Progenitor cell of endocrine pancreas (in vitro differentiated cells): ENCODE data around the gene NTMT1. TPM values are rescaled to one million over a fixed set of nuclear protein-coding genes. Genes with fewer than 3 reads are reported as not detected.

Experiments used
- DNase-seq: peaks from one replicate; pipeline ENCODE4 v3.0.0; 2021; ENCODE audit warnings: low spot score; ENCODE audit not compliant: unreplicated experiment
- H3K27ac Mint-ChIP-seq: 2 replicates; pipeline ENCODE4 v1.8.0; 2021; ENCODE audit warnings: mild to moderate bottlenecking, moderate library complexity, mixed read lengths
- H3K27me3 Mint-ChIP-seq: 2 replicates; pipeline ENCODE4 v1.8.0; 2021; ENCODE audit warnings: mixed read lengths
- H3K36me3 Mint-ChIP-seq: 2 replicates; pipeline ENCODE4 v1.8.0; 2022; ENCODE audit warnings: mixed read lengths; ENCODE audit not compliant: insufficient read depth
- H3K4me1 Mint-ChIP-seq: 2 replicates; pipeline ENCODE4 v1.8.0; 2021; ENCODE audit warnings: low read depth, mixed read lengths
- H3K4me3 Mint-ChIP-seq: 2 replicates; pipeline ENCODE4 v1.8.0; 2021; ENCODE audit warnings: low read depth, mild to moderate bottlenecking, moderate library complexity, mixed read lengths
- H3K9me3 Mint-ChIP-seq: 2 replicates; pipeline ENCODE4 v1.8.0; 2021; ENCODE audit warnings: low read depth, mixed read lengths
- total RNA-seq: library from RNA; stranded (reverse); gene quantifications from 2 replicates; pipeline ENCODE4 v1.2.1, GENCODE V29; 2021
- TF ChIP-seq, protein P1 (sequence below): fragments of 200-600 bp; sonication (generic); IDR thresholded peaks from one replicate; pipeline ENCODE4 v1.5.0; 2021; ENCODE audit warnings: antibody characterized with exemption, mild to moderate bottlenecking; ENCODE audit not compliant: unreplicated experiment

Gene NTMT1
- total RNA-seq, 1 donor from 2014 or later: 26.8 TPM

DNA sequence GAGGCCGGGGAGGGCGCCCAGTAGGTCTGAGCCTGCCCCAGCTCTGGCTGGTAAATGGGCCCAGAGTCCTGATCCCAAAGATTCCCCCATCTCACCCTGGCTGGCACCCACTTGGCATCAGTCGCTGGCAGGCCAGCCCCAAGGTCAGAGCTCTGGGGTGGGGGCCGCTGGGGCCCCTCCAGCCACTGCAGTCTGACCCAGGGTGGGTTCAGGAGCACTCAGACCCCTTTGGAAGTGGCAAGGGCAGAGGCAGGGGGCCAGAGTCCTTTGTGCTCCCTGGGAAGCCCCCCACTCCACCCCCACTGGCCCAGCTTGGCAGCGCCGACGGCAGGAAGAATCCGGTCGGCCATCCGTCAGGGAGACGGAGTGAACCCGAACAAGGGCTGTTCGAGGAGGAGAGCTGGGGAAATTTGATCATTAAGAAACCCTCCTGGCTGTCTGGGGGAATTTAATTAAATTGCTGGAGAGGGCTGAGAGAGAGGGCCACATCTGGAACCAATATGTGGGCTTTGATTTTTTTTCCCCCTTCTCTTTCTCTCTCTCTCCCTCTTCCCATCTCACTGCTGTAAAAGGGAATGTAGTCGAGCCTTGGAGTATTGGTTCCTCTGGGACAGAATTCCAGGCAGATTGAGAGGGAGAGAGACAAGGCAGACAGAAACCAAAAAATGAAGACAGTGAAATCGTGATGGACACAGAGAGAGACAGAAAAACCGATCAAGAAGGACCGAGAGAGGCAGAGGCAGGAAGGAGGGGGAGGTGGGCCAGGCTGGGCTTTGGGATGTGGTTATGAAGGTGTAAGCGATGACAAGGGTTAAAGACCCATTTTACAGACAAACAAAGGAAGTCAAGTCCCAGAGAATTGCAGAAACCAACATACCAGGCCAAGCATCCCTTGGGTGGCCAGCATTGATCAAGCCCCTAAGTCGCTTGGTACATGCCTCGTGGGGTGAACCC, 24.0 kb downstream of the NTMT1 start:
- H3K4me1 Mint-ChIP-seq: peaks cover 13% of the 10 kb centered on the region
- H3K27me3 Mint-ChIP-seq: peaks cover 12% of the 10 kb centered on the region
- H3K27ac Mint-ChIP-seq: no peak overlapping the region
- no peak overlapping the region for H3K4me3 Mint-ChIP-seq
- TF ChIP-seq, protein P1, sequence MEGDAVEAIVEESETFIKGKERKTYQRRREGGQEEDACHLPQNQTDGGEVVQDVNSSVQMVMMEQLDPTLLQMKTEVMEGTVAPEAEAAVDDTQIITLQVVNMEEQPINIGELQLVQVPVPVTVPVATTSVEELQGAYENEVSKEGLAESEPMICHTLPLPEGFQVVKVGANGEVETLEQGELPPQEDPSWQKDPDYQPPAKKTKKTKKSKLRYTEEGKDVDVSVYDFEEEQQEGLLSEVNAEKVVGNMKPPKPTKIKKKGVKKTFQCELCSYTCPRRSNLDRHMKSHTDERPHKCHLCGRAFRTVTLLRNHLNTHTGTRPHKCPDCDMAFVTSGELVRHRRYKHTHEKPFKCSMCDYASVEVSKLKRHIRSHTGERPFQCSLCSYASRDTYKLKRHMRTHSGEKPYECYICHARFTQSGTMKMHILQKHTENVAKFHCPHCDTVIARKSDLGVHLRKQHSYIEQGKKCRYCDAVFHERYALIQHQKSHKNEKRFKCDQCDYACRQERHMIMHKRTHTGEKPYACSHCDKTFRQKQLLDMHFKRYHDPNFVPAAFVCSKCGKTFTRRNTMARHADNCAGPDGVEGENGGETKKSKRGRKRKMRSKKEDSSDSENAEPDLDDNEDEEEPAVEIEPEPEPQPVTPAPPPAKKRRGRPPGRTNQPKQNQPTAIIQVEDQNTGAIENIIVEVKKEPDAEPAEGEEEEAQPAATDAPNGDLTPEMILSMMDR: no peak
- DNase-seq: no peak
- H3K9me3 Mint-ChIP-seq: no peaks in the 10 kb centered on the region
- H3K36me3 Mint-ChIP-seq: no peaks in the 10 kb centered on the region

DNA sequence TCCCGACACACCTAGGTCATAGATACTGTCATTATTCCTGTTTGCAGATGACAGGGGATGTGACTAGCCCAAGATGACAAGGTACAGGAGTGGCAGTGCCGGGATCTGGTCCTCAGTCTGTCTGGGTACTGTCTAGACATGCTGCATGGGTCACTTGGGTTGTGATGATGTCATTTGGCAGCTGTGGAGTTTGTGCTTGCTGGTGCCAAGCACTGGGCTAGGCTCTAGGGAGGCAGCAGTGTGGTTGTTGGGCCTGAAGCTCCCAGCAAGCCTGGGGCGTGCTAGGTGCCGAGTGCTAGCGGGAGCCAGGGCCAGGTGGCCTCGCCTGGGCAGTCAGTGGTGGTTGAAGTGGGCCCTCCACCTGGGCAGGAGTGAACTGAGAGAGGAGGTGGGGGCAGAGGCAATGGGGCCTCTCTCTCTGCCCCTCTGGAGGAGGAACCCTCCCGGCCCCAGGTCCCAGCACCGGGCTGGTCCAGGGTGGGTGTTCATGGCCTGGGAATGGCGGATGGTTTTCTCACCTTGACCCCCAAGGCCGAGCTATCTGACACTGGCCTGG, 24.8 kb downstream of the NTMT1 start:
- Mint-ChIP-seq H3K27ac (no peak overlapping the region), H3K27me3 (peaks cover 16% of the 10 kb centered on the region), H3K36me3 (no peaks in the 10 kb centered on the region), H3K4me1 (peaks cover 13% of the 10 kb centered on the region), H3K4me3 (no peak overlapping the region), H3K9me3 (no peaks in the 10 kb centered on the region)
- no peak for DNase-seq
- TF ChIP-seq, protein P1: no peak

DNA sequence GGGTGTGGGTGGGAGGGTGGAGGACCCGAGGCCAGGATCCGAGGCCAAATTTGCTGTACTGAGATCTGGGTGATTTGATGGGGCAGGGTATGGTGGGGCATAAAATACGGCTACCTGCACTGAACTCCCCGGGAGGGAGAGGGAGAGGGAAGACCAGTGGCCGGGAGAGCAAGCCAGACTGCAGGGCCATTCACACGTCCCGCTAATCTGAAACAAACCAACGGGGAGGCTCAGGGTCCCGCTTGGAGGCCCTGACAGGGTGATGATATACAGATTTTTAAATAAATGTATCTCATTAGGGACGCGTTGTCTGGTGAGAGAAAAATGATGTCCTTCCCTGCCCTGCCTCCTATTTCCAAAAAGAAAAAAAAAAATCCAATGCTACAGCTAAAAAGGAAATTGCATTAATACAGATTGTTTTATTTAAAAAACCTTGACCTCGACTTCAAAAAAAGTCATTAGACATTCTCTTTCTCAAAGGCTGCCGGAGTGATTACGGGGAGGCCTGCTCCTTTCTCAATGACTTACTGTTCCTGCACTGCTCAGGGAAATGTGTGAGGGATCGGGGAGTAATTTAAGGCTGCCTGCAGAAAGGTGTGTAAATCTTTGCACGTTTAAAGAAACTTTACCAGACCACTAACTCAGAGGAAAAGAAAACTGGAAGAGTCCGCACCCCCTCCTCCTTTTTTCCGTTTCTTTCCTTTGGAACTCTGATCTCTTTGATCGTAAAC, 28.0 kb downstream of the NTMT1 start:
- Mint-ChIP-seq H3K4me3 (no peak overlapping the region), H3K9me3 (no peaks in the 10 kb centered on the region), H3K27me3 (peaks cover 20% of the 10 kb centered on the region), H3K4me1 (peaks cover 9% of the 10 kb centered on the region), H3K36me3 (no peaks in the 10 kb centered on the region), H3K27ac (peak overlapping the region; percentile 71)
- TF ChIP-seq, protein P1: no peak
- DNase-seq: no peak

DNA sequence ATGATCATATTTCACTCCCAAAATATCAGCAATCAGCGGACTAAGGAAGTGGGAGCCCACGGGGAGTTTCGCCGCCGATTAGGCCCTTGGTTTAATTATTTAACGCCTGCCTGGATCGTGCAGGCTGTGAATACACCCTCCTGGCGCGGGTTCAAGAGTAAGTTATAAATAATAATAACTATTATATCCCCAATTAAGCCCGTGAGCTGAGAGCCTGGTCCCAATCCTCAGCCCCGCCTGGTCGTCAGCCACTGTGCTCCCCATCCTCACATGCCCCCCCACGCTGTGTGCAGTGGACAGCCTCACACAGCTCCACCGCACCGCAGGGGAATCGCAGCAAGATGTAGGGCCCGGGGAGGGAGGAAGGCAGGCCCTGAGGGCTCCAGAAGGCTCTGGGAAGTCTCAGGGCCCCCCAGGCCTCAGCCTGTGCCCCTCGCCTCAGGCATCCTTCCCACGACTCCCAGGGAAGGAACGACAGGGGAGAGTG, 28.6 kb downstream of the NTMT1 start:
- Mint-ChIP-seq H3K27ac (peak overlapping the region; percentile 71), H3K27me3 (peaks cover 20% of the 10 kb centered on the region), H3K4me3 (no peak overlapping the region), H3K9me3 (no peaks in the 10 kb centered on the region), H3K4me1 (peaks cover 9% of the 10 kb centered on the region), H3K36me3 (no peaks in the 10 kb centered on the region)
- TF ChIP-seq, protein P1: no peak
- DNase-seq: no peak

DNA sequence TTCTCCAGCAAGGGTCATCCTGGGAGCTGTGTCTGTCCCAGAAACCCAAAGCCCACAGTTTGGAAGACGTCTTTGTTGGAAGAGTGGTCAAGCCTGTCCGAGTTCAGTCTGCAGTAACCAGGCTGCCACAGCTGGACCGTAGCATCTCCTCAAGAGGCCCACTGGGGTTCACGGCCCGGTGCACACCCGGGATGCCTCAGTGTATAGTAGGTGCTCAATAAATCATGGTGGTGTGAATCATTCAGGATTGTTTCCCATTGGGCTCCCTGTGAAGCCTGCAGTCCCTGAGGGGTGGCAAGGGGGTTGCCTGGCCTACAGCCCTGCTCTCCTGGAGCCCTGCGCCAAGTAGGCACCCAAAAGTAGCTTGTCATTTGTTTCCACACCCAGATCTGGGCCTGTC, 29.2 kb downstream of the NTMT1 start:
- Mint-ChIP-seq H3K4me3 (no peak overlapping the region), H3K27me3 (peaks cover 19% of the 10 kb centered on the region), H3K36me3 (no peaks in the 10 kb centered on the region), H3K9me3 (no peaks in the 10 kb centered on the region), H3K4me1 (peaks cover 9% of the 10 kb centered on the region), H3K27ac (no peak overlapping the region)
- no peak for DNase-seq
- TF ChIP-seq, protein P1: no peak
